IMR-90 (cell line): ENCODE data around the gene FAR2. TPM values are rescaled to one million over a fixed set of nuclear protein-coding genes. Genes with fewer than 3 reads are reported as not detected.

Experiments
- ATAC-seq: fragments of 200-7000 bp; cut with Tn5 transposase; 2 replicates; pipeline ENCODE4 v1.9.1; 2020; ENCODE audit warnings: low read depth, mild to moderate bottlenecking, moderate library complexity
- BruUV-seq: library from RNA; stranded (reverse); fragments of 400-500 nt; replicated peaks from 2 replicates; lab custom pipeline; 2021; lab: Mats Ljungman, UMichigan
- CTCF ChIA-PET: fragments of 300-600 bp; formaldehyde crosslinking; extraction: SDS; loops from one replicate; lab custom pipeline; 2021; ENCODE audit warnings: antibody characterized with exemption; lab: Yijun Ruan, JAX
- POLR2A ChIA-PET: fragments of 300-600 bp; sonication (Branson Sonifier 250); formaldehyde crosslinking; loops from one replicate; lab custom pipeline; 2022; ENCODE audit warnings: antibody characterized with exemption; ENCODE audit not compliant: unreplicated experiment; lab: Charles Lee
- DNase-seq: peaks from one replicate; pipeline ENCODE4 v3.0.0; 2013
- H2AFZ ChIP-seq: replicated peaks from 2 replicates; pipeline ENCODE3; 2013; ENCODE audit warnings: low read length, mild to moderate bottlenecking; ENCODE audit not compliant: poor library complexity
- H2AK5ac ChIP-seq: 2 replicates; pipeline ENCODE4 v1.6.1; 2013; ENCODE audit warnings: low read depth, low read length, inconsistent platforms
- H2AK9ac ChIP-seq: replicated peaks from 2 replicates; pipeline ENCODE3; 2013; ENCODE audit warnings: mild to moderate bottlenecking, low read depth, low read length, moderate library complexity; ENCODE audit not compliant: poor library complexity
- H2BK120ac ChIP-seq: 2 replicates; pipeline ENCODE4 v1.6.1; 2013; ENCODE audit warnings: low read depth, low read length, inconsistent platforms
- H2BK15ac ChIP-seq: 3 replicates; pipeline ENCODE4 v1.6.1; 2013; ENCODE audit warnings: low read depth, low read length, inconsistent platforms
- H2BK20ac ChIP-seq: 2 replicates; pipeline ENCODE4 v1.6.1; 2013; ENCODE audit warnings: low read depth, mild to moderate bottlenecking, inconsistent platforms, low read length, moderate library complexity
- H2BK5ac ChIP-seq: 2 replicates; pipeline ENCODE4 v1.6.1; 2013; ENCODE audit warnings: mild to moderate bottlenecking, low read depth, low read length, inconsistent platforms; ENCODE audit not compliant: poor library complexity, severe bottlenecking
- H3K14ac ChIP-seq: replicated peaks from 2 replicates; pipeline ENCODE4 v1.6.1; 2013; ENCODE audit warnings: low read depth, low read length, inconsistent platforms
- H3K18ac ChIP-seq: 2 replicates; pipeline ENCODE4 v1.6.1; 2013; ENCODE audit warnings: low read depth, low read length, control low read depth
- H3K23ac ChIP-seq: 2 replicates; pipeline ENCODE4 v1.6.1; 2013; ENCODE audit warnings: low read depth, low read length, inconsistent platforms
- H3K27ac ChIP-seq: 2 replicates; pipeline ENCODE4 v1.5.1; 2013; ENCODE audit warnings: mild to moderate bottlenecking, control low read depth, low read length; ENCODE audit not compliant: insufficient read depth
- H3K27me3 ChIP-seq: 2 replicates; pipeline ENCODE4 v1.6.1; 2013; ENCODE audit warnings: low read length; ENCODE audit not compliant: control insufficient read depth, insufficient read depth
- H3K36me3 ChIP-seq: 2 replicates; pipeline ENCODE4 v1.6.1; 2013; ENCODE audit warnings: low read length, mixed read lengths; ENCODE audit not compliant: control insufficient read depth, insufficient read depth
- H3K4ac ChIP-seq: 2 replicates; pipeline ENCODE4 v1.6.1; 2013; ENCODE audit warnings: low read depth, low read length, inconsistent platforms
- H3K4me1 ChIP-seq: 2 replicates; pipeline ENCODE4 v1.6.1; 2013; ENCODE audit warnings: low read length, mixed read lengths; ENCODE audit not compliant: control insufficient read depth, insufficient read depth
- H3K4me2 ChIP-seq: 2 replicates; pipeline ENCODE4 v1.6.1; 2013; ENCODE audit warnings: low read depth, mild to moderate bottlenecking, control low read depth, low read length, moderate library complexity
- H3K4me3 ChIP-seq: 2 replicates; pipeline ENCODE4 v1.5.1; 2013; ENCODE audit warnings: low read depth, mild to moderate bottlenecking, control low read depth, low read length, moderate library complexity; ENCODE audit not compliant: insufficient read depth
- H3K56ac ChIP-seq: 2 replicates; pipeline ENCODE4 v1.6.1; 2013; ENCODE audit warnings: low read length, inconsistent platforms; ENCODE audit not compliant: insufficient read depth; ENCODE audit errors: extremely low read depth
- H3K79me1 ChIP-seq, 2 experiments: 2 replicates each; pipeline ENCODE4 v1.6.1; 2013; ENCODE audit warnings: low read length in 2 of 2, inconsistent platforms in 1 of 2, low read depth in 1 of 2
- H3K9ac ChIP-seq: 2 replicates; pipeline ENCODE4 v1.6.1; 2013; ENCODE audit warnings: low read depth, low read length, control low read depth
- H3K9me1 ChIP-seq: 2 replicates; pipeline ENCODE4 v1.6.1; 2013; ENCODE audit warnings: low read length, inconsistent platforms; ENCODE audit not compliant: insufficient read depth
- H3K9me3 ChIP-seq: 2 replicates; pipeline ENCODE4 v1.6.1; 2013; ENCODE audit warnings: low read length; ENCODE audit not compliant: control insufficient read depth, insufficient read depth
- H4K20me1 ChIP-seq: 2 replicates; pipeline ENCODE4 v1.6.1; 2013; ENCODE audit warnings: low read length, inconsistent platforms; ENCODE audit not compliant: insufficient read depth
- H4K5ac ChIP-seq: 2 replicates; pipeline ENCODE4 v1.6.1; 2013; ENCODE audit warnings: mild to moderate bottlenecking, low read depth, low read length, control low read depth
- H4K8ac ChIP-seq, 2 experiments: 2 replicates each; pipeline ENCODE4 v1.6.1; 2013; ENCODE audit warnings: low read depth in 2 of 2, low read length in 2 of 2, control low read depth in 1 of 2, inconsistent platforms in 1 of 2
- H4K91ac ChIP-seq: 2 replicates; pipeline ENCODE4 v1.6.1; 2013; ENCODE audit warnings: low read depth, low read length, inconsistent platforms; ENCODE audit not compliant: insufficient read depth
- CEBPB ChIP-seq: IDR thresholded peaks from 2 replicates; pipeline ENCODE4 v1.6.1; 2012; ENCODE audit warnings: low read depth, low read length, improper control_type of control experiment
- MXI1 ChIP-seq: IDR thresholded peaks from 2 replicates; pipeline ENCODE4 v1.6.1; 2012; ENCODE audit warnings: low read depth, mild to moderate bottlenecking, low read length, moderate library complexity, borderline replicate concordance
- RFX5 ChIP-seq: IDR thresholded peaks from 2 replicates; pipeline ENCODE4 v1.8.0; 2012; ENCODE audit warnings: low read depth, mild to moderate bottlenecking, low read length, moderate library complexity
- WGBS, 2 experiments: methylation state at CpG; one replicate each; pipeline versions ENCODE4 v1.1.5 to v1.1.7; 2013; ENCODE audit warnings: missing lambda C conversion rate in 2 of 2; ENCODE audit not compliant: insufficient read length in 1 of 2; ENCODE audit errors: extremely low coverage in 2 of 2; 5-methylcytosine and 5-hydroxymethylcytosine counted together
- dilution Hi-C: fragments of 300-500 bp; cut with HindIII; formaldehyde crosslinking; loops from one replicate; pipeline ENCODE4 v1.14.3; 2018; ENCODE audit warnings: low sequenced_read_pairs; ENCODE audit not compliant: unreplicated experiment
- in situ Hi-C: fragments of 300-500 bp; cut with MboI; formaldehyde crosslinking; loops from 3 replicates; pipeline ENCODE4 v1.14.3; 2019; ENCODE audit warnings: low sequenced_read_pairs, inconsistent platforms, mixed read lengths
- intact Hi-C: fragments of 100-400 bp; cut with micrococcal nuclease; formaldehyde crosslinking; loops from 2 replicates; pipeline ENCODE4 v1.10.0; 2022
- polyA plus RNA-seq, 3 experiments: library from polyadenylated mRNA; depleted of rRNA; stranded (reverse); fragments of >200 nt; gene quantifications; 2 replicates each; pipeline ENCODE4 v1.2.3, GENCODE V29; 2012; ENCODE audit warnings: low replicate concordance in 1 of 3
- total RNA-seq: library from RNA; depleted of rRNA; stranded (reverse); fragments of >200 nt; gene quantifications from 2 replicates; pipeline ENCODE4 v1.2.3, GENCODE V29; 2012

Gene FAR2
- total and polyA plus RNA-seq, 2 of the 4 experiments (the other 2 are of a cell fraction), result 1.1 to 2.0 TPM

GRCh38 chr12:29223426-29223825 is 74.3 kb downstream of the FAR2 start:
- ATAC-seq (no peak), DNase-seq (no peak)
- ChIA-PET POLR2A (no interaction called here), CTCF (no interaction called here)
- Histone ChIP-seq H4K8ac (no peak overlapping the region), H2AK9ac (no peak overlapping the region), H3K9me1 (no peaks in the 10 kb centered on the region), H3K9me3 (no peaks in the 10 kb centered on the region), H4K20me1 (no peaks in the 10 kb centered on the region), H3K36me3 (no peaks in the 10 kb centered on the region), H3K4ac (no peak overlapping the region), H3K23ac (no peak overlapping the region), H2BK15ac (no peak overlapping the region), H2BK20ac (no peak overlapping the region), H2BK120ac (no peak overlapping the region), H3K27ac (no peak overlapping the region), H3K4me1 (peaks cover 7% of the 10 kb centered on the region), H3K4me3 (no peak overlapping the region), H2AK5ac (no peak overlapping the region), H3K18ac (no peak overlapping the region), H2BK5ac (no peak overlapping the region), H3K4me2 (no peak overlapping the region), H4K91ac (no peak overlapping the region), H3K9ac (no peak overlapping the region), H4K5ac (no peak overlapping the region), H3K27me3 (no peaks in the 10 kb centered on the region), H3K56ac (no peak overlapping the region), H3K79me1 (no peaks in the 10 kb centered on the region), H3K14ac (no peak overlapping the region; the same call in 1 of the 2 replicates), H2AFZ (no peak overlapping the region)
- in situ Hi-C loops, result no loop called here
- 0 out of 2 replicates have a peak, but pooled peaks have one; percentile 14 for TF ChIP-seq CEBPB
- TF ChIP-seq MXI1, result no peak
- no peak for TF ChIP-seq RFX5
- 30% methylated on average over 2 of the region's 2 CpGs; no CpG with 5 or more reads in 1 of the 2 experiments for WGBS, 2 experiments
- no TSS peak for BruUV-seq
- intact Hi-C loops, result no loop called here
- dilution Hi-C loops, result no loop called here
